Gastrocnemius medialis (tissue), 4 donors: ENCODE data around the gene TNS3.

ENCODE experiments used
- POLR2A ChIP-seq, 2 donors: fragments of 450-650 bp; IDR thresholded peaks; one replicate each; pipeline ENCODE4 v1.6.1; 2017; ENCODE audit warnings: antibody characterized with exemption in 2 of 2, mild to moderate bottlenecking in 2 of 2, moderate library complexity in 2 of 2
- TF ChIP-seq, protein P1 (sequence below), 5 experiments: fragments of 450-650 bp in 3 of 5; fragments of 200-600 bp in 2 of 5; sonication (generic) in 2 of 5; IDR thresholded peaks in 4 of 5; conservative IDR thresholded peaks in 1 of 5; 1 replicate in 4 of 5; 2 replicates in 1 of 5; pipeline ENCODE4 v1.5.1; 2016 to 2019; ENCODE audit warnings: antibody characterized with exemption in 5 of 5, mild to moderate bottlenecking in 3 of 5, moderate library complexity in 3 of 5

DNA sequence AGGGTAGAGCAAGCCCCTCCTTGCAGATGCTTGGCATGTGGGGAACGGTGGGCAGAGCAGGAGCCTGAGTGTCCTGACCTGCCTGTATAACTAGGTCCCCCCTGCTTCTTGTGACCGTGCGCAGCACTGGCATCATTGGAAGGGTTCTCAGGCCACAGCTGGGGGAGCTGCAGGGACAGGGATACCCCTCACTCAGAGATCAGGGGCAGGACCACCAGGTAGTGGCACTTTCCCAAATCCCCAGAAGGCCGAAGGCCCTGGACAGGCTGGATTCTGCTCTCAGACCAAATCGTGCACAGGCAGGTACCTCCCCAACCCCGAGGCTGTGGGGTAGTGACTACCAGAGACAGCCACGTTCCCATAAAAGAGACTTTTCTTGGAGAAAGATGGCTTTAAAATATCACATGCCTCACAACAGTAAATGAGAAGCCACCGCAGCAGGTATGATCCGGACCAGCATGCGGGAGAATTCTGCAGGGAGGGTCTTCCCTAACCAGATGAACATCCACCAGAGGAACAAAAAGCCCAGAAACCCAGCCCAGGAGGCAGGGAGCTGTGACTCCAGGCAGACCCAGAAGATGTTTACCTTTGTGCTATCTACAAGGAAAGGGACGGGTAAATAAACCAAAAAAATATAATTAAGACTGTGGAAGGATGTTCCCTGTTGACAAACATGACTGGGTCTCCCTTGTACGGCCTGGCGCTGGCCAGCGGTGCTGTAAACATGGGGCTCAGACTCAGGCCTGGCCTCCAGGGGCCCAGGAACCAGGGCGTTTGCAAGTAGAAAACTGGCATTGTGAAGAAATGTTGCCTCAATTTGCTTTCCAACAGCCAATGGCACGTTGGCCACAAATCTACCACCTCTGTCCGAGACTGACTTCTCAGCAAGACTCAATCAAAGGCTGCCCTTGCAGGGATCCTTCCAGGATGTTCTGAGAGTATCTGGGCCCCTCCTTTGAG, 180.0 kb downstream of the TNS3 start:
- TF ChIP-seq, protein P1, sequence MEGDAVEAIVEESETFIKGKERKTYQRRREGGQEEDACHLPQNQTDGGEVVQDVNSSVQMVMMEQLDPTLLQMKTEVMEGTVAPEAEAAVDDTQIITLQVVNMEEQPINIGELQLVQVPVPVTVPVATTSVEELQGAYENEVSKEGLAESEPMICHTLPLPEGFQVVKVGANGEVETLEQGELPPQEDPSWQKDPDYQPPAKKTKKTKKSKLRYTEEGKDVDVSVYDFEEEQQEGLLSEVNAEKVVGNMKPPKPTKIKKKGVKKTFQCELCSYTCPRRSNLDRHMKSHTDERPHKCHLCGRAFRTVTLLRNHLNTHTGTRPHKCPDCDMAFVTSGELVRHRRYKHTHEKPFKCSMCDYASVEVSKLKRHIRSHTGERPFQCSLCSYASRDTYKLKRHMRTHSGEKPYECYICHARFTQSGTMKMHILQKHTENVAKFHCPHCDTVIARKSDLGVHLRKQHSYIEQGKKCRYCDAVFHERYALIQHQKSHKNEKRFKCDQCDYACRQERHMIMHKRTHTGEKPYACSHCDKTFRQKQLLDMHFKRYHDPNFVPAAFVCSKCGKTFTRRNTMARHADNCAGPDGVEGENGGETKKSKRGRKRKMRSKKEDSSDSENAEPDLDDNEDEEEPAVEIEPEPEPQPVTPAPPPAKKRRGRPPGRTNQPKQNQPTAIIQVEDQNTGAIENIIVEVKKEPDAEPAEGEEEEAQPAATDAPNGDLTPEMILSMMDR (IDR thresholded peaks at IDR 0.05 in 4 of 5, conservative IDR thresholded peaks at IDR 0.05 in 1 of 5): no peak
- no peak for TF ChIP-seq POLR2A (IDR thresholded peaks at IDR 0.05)
